ENCODE results near the gene POFUT2. TPM values are rescaled to one million over a fixed set of nuclear protein-coding genes. Genes with fewer than 3 reads are reported as not detected.

POFUT2 gene
- total RNA-seq, 1 experiment from 2014 or later, result 14.3 TPM

DNA sequence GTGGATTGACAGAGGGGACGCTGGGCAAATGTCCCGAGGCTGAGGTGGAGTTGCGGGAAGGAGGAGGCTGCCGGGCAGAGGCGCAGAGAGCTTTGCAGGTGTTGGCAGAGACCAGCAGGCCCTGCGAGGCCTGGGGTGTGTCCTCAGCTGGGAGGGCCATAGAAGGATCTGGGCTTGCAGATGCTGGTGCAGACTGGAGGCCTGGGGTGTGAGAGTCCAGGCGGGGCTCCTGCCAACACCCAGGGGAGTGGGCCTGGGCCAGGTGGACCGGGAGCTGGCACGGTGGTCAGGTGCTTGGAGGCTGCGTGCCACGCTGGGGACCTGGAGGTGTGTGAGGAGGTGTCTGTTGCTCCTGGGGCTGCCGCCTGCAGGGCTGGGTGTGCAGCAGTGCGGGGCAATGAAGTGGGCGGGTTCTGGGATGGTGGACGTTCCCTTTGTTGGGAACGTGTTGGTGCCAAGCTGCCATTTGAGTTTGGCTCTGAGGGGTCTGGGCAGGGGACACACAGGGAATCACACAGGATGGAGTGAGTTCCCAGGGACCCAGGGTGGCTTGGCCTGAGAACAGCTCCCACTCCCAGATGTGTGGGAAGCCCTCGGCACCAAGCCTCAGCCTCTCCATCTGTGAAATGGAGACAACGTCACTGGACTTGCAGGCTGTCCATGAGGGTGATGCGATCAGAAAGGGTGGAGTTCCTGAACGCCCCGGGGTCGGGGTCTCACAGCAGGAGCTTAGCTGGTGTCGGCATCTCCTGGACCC lies 39.9 kb upstream of the POFUT2 start:
- DNase-seq (ENCODE audit: low read depth, low spot score), result no peak
- in situ Hi-C loops (cut with HindIII; ENCODE audit: low pct_unique_long_range_greater_than_20kb, low sequenced_read_pairs), result no loop called here

DNA sequence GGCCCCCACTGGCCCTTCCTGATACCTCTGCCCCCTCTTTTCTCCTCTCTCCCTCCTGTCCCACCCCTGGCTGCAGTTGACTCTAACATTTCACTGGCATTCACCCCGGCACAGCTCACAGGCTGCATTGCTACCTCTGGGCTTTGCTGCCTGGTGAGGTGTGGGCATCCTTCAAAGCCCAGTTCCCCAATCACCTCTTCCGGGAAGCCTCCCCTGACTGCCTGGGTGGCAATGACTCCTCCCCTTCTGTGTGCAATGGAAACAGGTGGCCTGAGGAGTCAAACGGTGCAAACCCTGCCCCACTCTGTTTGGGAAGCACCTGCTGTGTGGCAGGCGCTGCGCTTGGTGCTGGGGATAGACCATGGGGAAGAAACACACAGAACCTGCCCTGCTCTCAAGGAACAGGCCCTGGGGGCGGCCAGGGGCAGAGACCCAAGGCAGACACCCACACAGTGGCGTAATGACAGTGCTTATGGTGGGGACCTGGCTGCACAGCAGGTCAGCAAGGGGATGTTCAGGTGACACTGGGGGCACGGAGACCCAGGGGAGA lies 39.3 kb upstream of the POFUT2 start:
- in situ Hi-C loops (cut with HindIII; ENCODE audit: low pct_unique_long_range_greater_than_20kb, low sequenced_read_pairs), result no loop called here
- DNase-seq (ENCODE audit: low read depth, low spot score), result no peak

DNA sequence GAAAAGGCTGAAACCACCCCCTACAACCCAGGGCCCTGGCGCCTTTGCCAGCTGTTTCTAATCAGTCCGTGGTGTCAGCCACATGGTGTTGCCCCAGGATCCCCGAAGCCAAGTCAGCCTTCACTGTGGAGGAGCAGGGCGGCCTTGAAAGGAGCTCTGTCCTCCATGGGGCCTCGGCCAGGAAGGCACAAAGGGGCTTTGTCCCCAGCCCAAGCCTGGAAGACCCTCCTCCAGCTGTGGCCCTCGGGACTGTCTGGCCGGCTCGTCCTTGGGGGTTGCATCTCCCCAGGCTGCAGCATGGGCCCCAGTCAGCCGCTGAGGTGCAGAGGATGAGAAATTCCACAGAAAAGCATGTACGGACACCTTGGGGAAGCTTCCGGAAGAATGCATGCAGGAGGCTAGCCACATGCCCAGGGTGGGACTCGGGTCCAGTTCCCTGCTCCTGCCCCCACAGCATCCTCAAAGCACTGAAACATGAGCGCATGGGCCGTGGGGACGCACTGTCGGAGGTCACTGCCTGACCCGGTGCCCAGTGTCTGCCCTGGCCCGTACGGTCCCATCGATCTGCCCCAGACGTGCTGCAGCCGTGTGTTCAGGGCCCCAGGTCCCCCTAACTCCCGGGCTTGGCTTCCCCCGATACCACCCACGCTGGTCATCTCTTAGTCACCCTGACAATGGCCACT lies 38.6 kb upstream of the POFUT2 start:
- in situ Hi-C loops (cut with HindIII; ENCODE audit: low pct_unique_long_range_greater_than_20kb, low sequenced_read_pairs), result no loop called here
- peak; percentile 66 for DNase-seq (ENCODE audit: low read depth, low spot score)

DNA sequence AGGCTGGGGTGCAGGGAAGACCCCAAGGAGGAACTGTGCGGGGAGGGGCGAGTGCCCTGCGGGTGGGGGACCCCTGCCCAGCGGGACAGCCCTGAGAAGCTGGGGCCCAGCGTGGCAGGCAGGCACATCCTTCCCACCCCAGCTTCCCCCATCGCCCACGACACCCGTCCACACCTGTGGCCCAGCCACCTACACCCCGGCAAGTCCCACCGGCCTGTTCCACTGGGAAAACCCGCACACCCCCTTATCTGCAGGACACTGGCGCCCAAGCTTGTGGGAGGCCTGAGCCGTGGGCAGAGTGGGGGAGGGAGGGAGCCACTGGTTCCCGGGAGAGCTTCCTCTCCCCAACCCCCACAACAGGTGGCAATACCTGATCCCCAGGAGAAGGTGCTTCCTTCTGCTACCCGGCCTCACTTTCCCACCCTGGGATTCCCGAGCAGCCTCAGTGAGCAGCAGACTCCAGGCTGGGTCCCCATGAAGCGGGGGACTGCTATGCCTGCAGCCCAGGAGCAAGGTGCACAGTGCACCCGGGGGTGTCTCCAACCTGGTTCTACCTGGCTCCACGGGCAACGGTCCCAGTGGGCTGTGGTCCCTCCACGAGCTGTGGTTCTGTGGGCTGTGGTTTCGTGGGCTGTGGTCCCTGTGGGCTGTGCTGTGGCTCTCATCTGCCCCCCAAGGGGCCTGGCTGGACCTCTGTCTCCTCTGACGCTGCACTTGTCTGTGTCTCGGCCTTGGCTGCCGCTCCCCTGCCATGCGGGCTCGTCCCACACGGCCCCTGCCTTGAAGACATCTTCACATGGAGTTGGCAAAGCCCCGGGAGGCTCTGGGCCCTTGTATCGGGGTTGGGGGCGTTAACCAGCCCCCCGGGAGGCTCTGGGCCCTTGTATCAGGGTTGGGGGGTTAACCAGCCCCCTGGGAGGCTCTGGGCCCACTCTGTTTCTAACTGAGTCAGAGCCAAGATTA lies 37.8 kb upstream of the POFUT2 start:
- in situ Hi-C loops (cut with HindIII; ENCODE audit: low pct_unique_long_range_greater_than_20kb, low sequenced_read_pairs), result no loop called here
- no peak for DNase-seq (ENCODE audit: low read depth, low spot score)

DNA sequence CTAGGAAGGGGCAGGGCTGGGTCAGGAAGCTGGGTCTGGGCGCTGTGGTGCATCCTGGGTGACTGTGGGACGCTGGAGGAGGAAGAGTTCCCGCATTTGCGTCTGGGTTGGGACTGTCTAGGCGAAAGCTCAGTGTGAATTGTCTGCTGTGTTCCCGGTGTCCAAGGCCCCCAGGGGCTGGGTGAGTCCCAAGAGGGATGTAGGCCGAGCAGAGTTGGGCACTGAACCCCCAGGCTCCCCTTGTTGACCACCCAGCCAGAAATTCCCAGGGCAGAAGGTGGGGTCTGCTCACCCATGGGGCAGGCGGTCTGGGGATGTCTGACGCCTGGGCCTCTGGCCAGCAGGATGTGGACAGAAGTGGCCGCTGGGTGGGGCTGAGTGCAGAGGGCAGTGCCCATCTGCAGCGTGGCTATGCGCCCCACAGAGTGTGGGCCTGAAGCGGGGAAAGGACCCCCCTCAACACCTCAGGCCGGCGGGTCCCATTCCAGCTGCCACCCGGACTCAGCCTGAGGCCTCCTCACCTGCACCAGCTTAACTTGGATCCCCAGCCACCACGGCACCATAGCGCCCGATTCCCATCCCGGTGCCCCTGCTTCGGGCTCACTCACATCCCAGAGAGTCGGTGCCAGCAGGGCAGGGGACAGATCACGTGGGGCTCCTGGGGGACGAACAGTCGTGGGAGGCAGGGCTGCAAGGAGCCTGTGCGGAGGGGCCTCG lies 37.0 kb upstream of the POFUT2 start:
- DNase-seq (ENCODE audit: low read depth, low spot score), result no peak
- in situ Hi-C loops (cut with HindIII; ENCODE audit: low pct_unique_long_range_greater_than_20kb, low sequenced_read_pairs), result no loop called here

DNA sequence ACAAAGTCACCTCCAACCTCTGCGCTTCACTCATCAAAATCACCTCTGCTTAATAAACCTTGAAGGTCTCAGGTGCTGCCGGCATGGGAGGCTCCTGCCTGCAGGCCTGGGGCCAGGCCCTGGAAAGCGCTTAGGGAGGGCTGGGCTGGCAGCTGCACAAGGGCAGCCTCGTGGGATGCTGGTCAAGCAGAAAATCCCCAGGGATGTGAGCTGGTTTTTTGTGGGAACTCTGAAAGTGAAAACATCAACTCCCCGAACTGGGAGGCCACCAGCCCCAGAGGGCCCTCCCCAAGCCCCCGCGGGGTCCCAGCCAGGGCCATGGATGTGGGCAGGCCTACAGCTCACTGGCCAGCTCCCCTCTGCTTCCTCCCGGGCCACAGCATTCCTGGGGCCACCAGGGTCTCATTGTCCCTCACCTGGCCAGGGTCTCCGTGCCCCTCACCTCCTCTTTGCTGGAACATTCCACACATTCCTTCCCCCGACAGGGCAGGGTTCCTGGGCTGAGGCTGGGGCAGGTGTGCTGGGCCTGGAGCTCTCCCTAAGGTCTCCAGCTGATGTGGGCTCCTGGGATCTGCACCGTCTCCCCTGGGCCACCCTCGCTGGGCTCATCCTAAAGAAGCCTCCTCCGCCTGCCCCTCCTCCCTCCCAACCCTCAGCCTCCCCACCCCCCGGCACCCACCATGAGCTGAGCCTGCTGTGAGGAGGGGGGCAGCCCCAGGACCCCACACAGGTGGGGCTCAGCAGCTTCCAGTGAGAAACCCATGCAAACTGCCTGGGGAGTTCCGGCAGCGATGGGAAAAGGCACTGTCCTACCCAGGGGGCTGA lies 36.0 kb upstream of the POFUT2 start:
- in situ Hi-C loops (cut with HindIII; ENCODE audit: low pct_unique_long_range_greater_than_20kb, low sequenced_read_pairs), result no loop called here
- DNase-seq (ENCODE audit: low read depth, low spot score), result no peak

DNA sequence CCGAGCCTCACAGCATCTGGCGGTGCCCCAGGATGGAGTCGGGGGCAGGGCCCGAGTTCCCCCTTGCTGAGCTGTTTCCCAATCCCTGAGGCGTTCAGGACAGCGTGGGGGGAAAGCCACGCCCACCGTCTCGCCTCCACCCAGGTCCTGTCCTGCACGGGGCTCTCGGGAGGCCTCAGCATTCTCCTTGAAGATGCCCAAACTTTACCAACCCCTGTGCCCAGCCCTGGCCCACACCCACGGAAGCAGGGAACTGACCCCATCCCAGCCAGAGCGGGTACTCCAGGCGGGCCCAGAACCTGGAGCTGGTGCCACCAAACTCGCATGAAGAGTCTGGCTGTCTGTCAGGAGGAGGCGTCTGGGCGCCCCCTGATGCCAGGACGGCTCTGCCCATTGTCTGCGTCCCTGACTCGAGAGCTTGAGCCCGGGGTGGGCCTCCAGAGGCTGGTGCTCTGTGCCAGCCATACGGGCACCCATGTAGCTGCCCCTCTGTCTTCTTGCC lies 35.3 kb upstream of the POFUT2 start:
- in situ Hi-C loops (cut with HindIII; ENCODE audit: low pct_unique_long_range_greater_than_20kb, low sequenced_read_pairs), result no loop called here
- no peak for DNase-seq (ENCODE audit: low read depth, low spot score)

DNA sequence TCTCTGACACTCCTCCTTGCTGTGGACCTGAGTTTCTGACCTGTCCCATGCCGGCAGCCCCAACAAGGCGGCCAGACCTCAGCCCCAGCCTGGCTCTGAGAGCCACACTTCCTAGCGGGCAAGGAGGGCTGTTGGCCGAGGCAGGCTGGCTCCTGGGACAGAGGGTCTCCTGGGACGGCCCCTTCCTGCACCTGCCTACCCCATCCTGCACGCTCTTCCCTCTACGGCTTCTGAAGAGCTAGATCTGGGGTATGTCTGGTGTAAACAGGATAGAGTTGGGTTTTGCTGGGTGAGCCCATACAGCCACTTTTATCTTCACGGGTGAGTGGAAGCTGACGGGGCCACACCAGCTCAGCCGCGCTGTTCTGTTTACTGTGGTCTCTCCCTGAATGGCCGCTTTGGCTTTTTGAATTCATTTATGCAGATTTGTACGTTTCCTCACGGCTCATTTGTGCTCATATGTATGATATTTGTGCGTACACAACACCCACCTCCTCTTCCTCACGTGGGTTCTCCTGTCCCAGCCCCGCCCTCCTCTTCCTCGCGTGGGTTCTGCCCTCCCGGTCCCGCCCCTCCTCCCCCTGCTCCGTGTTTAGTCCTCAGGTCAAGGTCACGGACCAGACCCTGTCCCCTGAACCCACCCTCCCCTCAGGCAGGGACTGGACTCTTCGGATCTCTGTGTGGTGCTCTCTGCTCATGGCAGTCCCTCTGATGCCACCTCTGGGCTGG lies 34.7 kb upstream of the POFUT2 start:
- in situ Hi-C loops (cut with HindIII; ENCODE audit: low pct_unique_long_range_greater_than_20kb, low sequenced_read_pairs), result no loop called here
- DNase-seq (ENCODE audit: low read depth, low spot score), result no peak

DNA sequence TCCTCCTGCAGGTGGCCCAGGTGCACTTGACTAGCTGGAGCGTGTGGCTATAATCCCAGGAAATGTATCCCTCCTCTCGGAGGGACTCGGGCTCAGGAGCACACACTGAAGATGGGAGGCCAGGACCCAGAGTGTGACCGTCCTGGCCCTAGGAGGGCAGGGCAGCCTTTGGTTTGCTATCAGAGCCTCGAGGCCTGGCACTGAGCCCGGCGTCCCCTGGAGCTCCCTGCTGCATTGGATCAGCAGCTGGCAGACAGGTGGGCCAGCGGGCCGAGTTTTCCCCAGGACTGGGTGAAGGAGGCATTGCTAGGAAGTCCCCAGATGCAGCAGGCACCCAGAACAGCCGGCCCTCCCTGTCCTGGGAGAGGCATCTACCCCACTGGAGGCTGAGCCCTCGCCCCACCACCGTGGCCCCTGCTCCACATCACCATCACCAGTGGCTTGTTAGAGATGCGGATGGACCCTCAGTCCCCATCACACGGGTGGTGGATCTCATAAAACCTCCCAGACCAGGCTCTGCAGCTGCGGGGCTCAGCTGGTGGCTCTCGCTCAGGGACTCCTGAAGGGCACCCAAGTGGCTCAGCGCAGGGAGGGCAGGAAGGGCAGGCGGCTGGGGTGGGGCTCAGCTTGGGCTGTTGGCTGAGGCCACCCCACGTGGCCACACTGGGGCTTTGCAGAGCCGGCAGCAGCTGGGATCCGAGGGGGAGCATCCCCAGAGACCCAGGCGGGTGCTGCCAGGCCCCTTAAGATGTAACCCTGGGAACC lies 32.7 kb upstream of the POFUT2 start:
- in situ Hi-C loops (cut with HindIII; ENCODE audit: low pct_unique_long_range_greater_than_20kb, low sequenced_read_pairs), result no loop called here
- no peak for DNase-seq (ENCODE audit: low read depth, low spot score)

DNA sequence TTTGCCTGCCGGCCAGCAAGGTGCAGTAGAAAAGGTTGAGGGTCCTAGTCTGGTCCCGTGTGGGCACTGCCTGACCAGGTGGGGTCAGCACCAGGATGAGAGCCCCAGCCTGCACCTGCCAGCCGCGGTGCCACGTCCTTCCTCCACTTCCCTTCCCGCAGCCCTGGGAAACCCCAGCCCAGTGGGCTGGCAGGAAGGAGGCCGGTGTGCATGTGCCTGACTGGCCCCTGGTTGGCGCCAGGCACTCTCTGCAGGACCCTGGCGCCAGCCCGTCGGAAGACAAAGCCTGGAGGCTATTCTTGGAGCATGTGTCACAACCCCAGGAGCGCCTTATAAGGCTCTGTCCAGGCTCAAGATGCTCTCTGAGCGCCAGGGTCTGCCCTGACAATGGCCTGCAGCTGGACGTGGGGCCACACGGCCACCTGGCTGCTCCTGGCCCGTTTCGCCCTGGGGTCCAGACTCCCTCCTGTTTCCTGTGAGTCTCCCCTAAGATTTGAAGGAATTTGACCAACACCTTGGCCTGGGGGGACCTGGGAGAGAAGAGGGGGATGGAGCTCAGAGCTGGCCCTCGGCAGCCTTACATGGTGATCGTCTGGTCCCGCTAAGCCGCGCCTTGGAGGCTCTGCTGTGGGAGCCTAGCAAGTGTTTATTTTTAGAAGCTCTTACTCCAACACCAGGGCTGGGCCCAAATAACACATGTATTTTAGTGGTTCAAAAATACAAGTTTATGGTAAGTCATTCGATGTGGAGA lies 31.9 kb upstream of the POFUT2 start:
- in situ Hi-C loops (cut with HindIII; ENCODE audit: low pct_unique_long_range_greater_than_20kb, low sequenced_read_pairs), result no loop called here
- DNase-seq (ENCODE audit: low read depth, low spot score), result no peak

DNA sequence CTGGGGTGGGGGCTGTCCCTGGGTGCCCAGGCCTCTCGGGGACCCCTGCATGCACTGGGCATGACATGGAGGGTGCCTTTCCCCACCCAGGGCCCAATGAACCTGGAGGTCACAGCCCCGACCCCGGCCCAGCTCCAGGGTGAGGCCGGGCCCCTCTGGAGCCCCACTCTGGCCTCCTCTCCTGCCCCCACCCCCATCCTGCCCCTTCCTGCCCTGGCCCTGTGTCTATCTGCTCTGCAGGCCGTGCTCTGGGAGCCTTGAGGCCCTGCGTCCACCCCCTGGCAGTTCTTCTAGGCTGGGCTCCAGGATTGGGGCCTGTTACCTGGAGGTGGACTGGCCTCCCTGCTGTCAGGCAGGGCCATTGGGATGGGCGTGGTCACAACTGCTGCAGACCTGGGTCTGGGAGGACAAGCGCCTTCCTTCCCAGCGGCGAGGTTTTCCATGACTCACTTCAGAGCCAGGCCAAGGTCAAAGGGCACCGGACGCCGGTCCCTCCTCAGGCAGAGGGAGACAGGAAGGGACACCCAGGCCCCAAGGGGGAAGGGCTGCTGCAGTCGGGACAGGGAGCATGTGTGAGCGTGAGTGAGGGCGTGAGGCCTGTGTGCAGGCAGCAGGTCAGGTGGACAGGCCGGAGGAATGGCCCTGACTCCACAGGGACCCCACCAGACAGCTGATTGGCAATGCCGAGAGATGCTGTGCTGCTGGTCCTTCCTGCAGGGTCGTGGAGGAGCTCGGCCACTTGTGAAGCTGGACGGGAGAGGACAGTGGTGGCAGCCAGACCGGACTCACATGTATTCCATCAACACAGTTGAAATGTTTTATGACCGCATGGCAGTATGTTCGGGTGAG lies 31.1 kb upstream of the POFUT2 start:
- no peak for DNase-seq (ENCODE audit: low read depth, low spot score)
- in situ Hi-C loops (cut with HindIII; ENCODE audit: low pct_unique_long_range_greater_than_20kb, low sequenced_read_pairs), result no loop called here

DNA sequence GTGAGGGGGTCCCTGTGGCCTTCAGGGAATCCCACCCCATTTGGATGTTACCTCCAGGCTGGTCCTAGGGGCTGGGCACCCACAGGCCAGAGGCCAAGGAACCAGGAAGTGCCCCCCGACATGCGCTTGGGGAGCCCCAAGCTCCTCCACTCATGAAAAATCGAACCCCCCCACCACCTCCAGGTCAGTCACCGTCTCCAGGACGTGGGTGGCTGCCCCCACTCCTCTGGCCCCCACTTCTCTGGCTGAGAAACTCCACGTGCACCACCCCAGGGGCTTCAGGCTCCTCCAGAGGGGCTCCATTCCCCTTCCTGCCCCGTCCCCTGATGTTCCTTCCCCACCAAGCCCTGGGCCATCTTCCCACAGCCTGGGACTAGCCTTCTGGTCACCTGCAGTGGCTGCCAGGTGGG lies 30.5 kb upstream of the POFUT2 start:
- in situ Hi-C loops (cut with HindIII; ENCODE audit: low pct_unique_long_range_greater_than_20kb, low sequenced_read_pairs), result no loop called here
- no peak for DNase-seq (ENCODE audit: low read depth, low spot score)

DNA sequence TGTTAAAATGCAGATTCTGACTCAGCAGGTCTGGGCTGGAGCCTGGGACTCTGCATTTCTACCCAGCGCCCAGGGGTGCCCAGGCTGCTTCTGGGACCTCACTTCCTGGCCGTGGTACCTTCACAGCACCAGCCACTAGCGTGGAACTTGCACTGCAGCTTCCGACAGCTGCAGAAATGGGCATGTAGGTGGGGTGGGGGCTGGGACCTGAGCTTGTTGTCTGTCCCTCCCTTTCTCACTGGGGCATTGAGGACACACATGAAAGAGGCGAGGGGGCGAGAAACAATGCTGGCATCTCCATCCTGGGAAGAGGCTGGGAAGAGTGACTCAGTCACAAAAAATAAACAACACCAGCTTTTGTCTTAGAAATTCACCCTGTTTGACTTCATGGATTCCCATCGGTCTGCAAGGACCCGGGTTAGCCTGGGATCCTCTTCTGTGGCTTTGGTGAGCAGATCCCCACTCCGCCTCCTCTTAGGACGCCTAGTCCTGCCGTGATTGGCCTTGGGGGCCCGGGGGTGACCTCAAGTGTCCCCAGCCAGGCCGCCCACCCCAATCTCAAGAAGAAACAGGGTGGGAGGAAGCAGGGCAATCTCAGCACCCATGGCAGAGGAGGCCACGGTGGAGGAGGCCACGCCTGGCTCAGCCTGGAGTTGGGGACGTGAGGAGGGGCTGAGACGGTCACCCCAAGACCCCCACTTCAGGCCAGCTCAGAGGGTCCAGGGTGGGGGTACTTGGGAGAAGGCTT lies 29.9 kb upstream of the POFUT2 start:
- peak; percentile 58 for DNase-seq (ENCODE audit: low read depth, low spot score)
- in situ Hi-C loops (cut with HindIII; ENCODE audit: low pct_unique_long_range_greater_than_20kb, low sequenced_read_pairs), result no loop called here

All from SK-MEL-5 (cell line).